NK-92 treated with Interleukin-12 subunit alpha and Interleukin-12 subunit beta, amount 100 ng/mL, for 24 hours (cell line): ENCODE data around the gene SPINT2.
"Not testable (repeated sequence)": the region's sequence is repeated elsewhere in the genome, so short reads cannot be mapped to it uniquely, and the experiment has no call there.

Experiments used
- DNase-seq: peaks from one replicate; lab custom pipeline; 2025; lab: John Stamatoyannopoulos, UW

SPINT2 gene

GRCh38 chr19:38239816-38240215 lies 24.6 kb upstream of the SPINT2 start:
- DNase-seq: no peak

- no peak for DNase-seq
These were observed 21.1 kb upstream of the SPINT2 start for GRCh38 chr19:38243279-38243673.

GRCh38 chr19:38245826-38246498 lies 18.4 kb upstream of the SPINT2 start:
- no peak for DNase-seq

- DNase-seq: no peak
These were observed 17.2 kb upstream of the SPINT2 start for GRCh38 chr19:38247126-38247525.

GRCh38 chr19:38247734-38248268 lies 16.6 kb upstream of the SPINT2 start:
- no peak for DNase-seq

- DNase-seq: no peak
These were observed 16.0 kb upstream of the SPINT2 start for GRCh38 chr19:38248421-38248820.

- DNase-seq: no peak
These were observed 13.9 kb upstream of the SPINT2 start for GRCh38 chr19:38250428-38250820.

GRCh38 chr19:38250821-38251563 lies 13.4 kb upstream of the SPINT2 start:
- DNase-seq: no peak

GRCh38 chr19:38251564-38252051 lies 12.8 kb upstream of the SPINT2 start:
- no peak for DNase-seq

- DNase-seq: no peak
These were observed 12.0 kb upstream of the SPINT2 start for GRCh38 chr19:38252385-38252784.

GRCh38 chr19:38252941-38253691 lies 11.3 kb upstream of the SPINT2 start:
- no peak for DNase-seq

- DNase-seq: no peak
These were observed 10.6 kb upstream of the SPINT2 start for GRCh38 chr19:38253788-38254187.

GRCh38 chr19:38255383-38256014 lies 8.9 kb upstream of the SPINT2 start:
- DNase-seq: no peak

- not testable (repeated sequence) for DNase-seq
These were observed 2.4 kb upstream of the SPINT2 start for GRCh38 chr19:38261942-38262341.

GRCh38 chr19:38262585-38263268 lies 1.6 kb upstream of the SPINT2 start:
- no peak for DNase-seq

- DNase-seq: no peak
These were observed 486 bp upstream of the SPINT2 start for GRCh38 chr19:38263689-38264485.

- no peak for DNase-seq
These were observed 964 bp downstream of the SPINT2 start for GRCh38 chr19:38265213-38265861.

GRCh38 chr19:38265921-38266429 lies 1.6 kb downstream of the SPINT2 start:
- no peak for DNase-seq

- no peak for DNase-seq
These were observed 2.7 kb downstream of the SPINT2 start for GRCh38 chr19:38266981-38267597.
